GM19438 (cell line): Measurements from ENCODE around the gene PRPF6.

Source experiments
- ATAC-seq: cut with Tn5 transposase; IDR thresholded peaks from one replicate; pipeline ENCODE4 v1.9.1; 2021; ENCODE audit warnings: low read depth; ENCODE audit not compliant: unreplicated experiment

The PRPF6 gene

DNA sequence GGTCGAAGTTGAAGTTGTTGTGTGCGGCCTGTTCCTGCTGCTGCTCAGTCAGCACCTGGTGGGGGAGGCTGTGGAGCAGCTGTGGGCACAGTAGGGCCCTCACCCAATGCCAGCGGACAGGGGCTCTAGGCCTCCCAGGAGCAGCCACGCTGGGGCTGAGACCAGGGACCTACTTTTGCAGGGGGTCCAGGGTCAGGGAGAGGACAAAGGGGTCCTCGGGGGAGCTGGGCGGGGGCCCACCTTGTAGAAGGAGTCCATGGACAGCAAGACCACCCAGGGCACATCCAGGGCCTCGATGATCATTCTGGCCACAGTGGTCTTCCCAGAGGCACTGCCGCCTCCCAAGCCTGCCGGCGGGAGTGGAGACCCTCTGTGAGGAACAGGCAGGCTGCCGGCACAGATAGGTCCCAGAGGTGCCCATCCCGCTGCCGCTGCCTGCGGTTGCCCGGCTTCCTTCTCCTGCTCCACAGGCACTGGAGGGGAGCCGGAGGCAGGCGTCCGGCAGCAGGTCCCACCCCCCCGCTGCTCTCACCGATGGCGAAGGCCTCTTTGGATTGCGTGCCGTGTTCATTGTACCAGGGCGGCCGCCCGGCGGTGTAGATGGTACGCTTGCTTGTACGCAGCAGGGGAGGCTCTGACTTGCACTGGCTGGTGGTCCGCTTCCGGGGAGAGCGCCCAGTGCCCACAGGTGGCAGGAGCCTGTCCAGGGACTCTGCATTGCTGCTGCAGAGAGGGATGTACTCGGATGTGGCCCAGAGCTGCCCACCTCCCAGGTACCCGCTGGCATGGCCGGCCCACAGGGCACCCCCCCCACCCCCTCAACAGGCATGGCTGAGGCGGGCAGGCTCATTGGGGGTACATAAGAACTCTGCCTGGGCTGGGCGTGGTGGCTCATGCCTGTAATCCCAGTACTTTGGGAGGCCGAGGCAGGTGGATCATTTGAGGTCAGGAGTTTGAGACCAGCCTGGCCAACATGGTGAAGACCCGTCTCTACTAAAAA is 34.7 kb upstream of the PRPF6 start:
- ATAC-seq, result no peak

DNA sequence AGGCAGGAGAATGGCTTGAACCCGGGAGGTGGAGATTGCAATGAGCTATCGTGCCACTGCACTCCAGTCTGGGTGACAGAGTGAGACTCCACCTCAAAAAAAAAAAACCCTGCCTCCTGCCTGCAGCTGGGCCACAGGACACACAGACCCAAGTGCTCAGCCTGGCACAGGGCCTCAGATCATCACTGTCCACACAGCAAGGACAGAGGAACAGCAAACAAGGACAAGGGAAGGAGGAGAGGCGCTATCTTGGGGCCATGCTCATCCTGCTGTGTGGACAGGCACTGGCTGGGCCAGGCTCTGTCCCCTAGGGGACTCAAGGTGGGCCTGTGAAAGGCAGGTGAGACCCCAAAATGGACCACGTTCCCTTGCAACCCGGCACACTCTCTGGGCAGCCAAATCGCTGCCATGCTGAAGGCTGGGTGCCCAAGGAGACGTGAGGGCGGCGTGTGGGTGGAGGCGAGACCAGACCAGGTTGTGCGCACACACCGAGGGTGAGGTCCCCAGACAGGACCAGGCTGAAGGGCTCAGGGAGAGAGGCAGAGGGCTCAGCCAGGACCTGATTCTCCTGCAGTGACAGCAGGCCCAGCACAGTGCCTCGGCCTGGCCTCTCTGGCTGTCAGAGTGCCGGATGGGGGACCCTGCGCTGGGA is 33.8 kb upstream of the PRPF6 start:
- no peak for ATAC-seq

DNA sequence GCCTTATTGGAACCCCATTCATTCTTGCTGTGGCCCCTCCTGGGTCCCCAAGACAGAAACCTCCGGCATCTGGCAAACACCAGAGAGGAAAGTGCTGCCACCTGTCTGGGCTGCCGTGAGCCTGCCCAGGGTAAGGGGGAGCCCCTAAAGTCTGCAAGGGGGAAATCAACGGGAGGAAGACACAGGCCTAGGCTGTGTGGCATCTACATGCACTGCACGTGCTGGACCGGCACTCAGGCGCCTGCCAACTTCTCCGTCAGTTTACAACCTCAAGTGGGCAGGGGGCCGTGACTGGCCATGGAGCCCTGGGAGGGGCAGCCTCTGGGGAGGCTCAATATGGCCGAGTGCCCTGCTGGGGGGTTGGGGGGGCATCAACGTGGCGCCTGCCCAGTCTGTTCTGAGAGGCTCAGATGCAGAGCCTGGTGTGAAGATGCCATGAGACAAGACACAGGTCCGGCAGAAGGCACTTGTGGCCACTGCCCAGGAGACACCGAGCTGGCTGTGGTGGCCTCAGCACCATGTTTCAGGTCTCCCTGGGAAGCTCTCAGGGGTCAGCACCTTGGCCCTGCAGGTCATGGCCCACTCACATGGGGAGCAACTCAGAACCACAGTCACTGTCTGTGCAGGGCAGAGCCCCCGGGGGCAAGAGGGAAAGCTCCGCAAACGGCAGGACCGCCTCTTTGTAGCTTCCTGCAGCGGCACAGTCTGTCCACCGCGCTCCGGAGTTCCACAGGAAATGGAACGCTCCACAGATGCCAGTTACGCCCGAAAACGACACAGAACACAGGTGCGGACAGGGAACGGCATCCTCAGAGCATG is 33.1 kb upstream of the PRPF6 start:
- no peak for ATAC-seq

DNA sequence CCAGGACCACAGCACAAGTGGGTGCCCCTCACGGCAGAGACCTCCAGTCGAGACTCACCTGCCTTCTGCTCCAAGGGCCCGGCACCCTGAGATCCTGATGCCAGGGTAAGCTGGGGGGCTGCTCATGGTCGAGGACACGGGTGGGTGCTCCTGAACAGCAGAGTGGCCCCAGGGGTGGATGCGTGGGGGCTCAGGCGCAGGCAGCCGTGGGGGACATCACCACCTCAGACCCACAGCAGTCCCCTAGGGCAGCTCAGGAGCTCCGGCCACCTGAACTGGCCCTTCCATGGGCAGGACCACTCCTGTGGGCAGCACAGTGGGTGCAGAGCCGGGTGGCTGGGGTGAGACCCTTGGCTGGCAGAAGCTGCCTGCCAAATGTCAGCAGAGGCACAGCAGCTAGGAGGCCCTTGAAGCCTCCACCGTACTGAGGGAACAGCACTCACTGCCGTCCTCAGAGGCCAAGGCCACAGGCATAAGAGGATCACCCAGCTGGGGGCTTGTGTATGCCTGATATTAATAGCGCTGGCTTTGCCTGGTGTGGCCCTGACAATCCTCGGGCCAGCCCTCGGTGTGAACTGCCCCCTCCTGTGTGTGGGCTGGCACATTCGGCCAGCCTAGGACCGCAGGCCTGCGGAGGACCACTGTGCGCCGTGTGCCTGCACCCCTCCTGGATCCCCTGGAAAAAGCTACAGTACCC is 30.1 kb upstream of the PRPF6 start:
- no peak for ATAC-seq

DNA sequence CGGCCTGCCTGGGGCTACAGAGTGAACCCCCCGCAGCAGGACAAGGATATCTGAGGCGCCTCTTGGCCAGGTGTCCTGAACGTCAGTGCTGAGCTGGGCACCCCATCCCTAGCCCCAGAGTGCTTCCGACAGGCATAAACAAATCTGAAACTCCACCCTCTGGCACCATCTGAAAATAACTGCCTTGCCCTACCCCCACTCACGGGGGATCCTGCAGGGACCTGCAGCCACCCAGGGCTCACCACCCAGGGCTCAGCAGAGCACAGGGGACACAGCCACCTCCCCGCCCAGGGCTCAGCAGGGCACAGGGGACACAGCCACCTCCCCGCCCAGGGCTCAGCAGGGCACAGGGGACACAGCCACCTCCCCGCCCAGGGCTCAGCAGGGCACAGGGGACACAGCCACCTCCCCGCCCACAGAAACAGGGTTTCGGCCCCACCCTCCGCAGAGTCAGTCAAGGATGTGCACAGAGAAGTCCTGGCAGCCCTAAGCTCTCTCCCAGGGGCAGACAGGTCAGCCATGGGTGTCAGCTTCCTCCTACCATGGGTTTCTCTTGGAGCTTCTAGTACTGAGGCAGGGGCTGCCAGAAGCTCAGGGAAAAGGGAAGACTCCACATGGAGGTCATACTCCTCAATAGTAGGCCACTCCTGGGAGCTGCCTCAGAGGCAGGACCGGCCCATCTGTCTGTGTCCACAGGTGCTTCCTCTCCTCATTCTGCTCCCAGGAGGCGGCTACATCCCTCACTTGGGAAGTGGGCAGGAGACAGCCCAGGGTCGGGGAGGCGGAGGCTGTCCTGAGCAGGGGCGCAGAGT is 29.3 kb upstream of the PRPF6 start:
- no peak for ATAC-seq

DNA sequence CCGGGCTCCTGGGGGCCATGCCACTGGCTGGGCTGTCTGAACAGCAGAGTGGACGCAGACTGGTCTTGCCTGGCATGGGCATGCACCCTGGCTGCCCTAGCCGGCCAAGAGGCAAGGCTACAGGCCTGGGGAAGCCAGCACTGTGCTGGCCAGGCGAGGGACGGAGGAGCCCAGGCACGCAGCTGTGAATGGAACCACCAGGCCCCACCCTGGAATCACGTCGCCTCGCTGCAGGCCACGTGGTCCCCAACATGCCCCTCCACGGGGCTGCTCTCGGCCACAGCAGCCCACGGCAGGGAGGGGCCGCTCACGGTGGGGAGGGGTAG is 28.8 kb upstream of the PRPF6 start:
- ATAC-seq, result no peak

DNA sequence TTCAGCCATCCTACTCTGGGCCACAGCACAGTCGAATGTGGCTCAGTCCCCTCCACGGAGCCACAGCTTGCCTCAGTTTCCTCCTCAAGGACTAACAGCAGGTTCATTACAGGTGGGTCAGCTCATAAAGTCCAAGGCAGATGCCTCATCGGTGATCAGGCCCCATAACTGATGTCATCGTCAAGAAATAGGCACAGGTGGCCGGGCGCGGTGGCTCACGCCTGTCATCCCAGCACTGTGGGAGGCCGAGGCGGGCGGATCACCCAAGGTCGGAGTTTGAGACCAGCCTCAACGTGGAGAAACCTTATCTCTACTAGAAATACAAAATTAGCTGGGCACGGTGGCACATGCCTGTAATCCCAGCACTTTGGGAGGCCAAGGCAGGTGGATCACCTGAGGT is 28.2 kb upstream of the PRPF6 start:
- ATAC-seq, result no peak

DNA sequence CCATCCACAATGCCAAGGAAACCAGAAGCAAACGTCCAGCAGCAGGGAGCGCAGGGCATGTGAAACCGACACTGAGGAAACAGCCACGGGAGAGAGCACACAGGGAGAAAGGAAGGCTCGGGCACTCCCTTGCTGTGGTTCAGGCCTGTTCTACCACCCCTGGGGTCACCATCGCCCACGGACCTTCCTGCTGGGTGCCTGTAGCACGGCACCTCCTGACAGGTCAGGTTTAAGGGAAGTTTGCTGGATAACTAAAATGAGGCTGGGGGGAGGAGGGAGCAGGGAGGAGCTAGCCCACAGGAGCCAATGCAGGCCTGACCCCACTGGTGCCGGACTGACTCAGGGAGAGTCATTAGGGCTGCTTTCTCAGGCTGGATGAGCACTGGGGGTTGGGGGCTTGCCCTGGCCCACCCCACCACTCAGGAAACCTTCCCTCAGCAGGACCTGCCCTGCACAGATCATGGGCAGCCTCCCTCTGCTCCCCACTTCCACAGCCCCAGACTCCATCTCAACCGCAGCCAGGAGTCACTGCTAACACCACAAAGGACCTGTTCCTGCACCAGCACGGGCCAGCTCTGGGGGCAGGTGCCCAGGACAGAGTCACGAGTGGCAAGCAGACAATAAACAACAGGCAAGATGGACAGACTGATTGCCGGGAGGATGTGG is 27.0 kb upstream of the PRPF6 start:
- no peak for ATAC-seq

DNA sequence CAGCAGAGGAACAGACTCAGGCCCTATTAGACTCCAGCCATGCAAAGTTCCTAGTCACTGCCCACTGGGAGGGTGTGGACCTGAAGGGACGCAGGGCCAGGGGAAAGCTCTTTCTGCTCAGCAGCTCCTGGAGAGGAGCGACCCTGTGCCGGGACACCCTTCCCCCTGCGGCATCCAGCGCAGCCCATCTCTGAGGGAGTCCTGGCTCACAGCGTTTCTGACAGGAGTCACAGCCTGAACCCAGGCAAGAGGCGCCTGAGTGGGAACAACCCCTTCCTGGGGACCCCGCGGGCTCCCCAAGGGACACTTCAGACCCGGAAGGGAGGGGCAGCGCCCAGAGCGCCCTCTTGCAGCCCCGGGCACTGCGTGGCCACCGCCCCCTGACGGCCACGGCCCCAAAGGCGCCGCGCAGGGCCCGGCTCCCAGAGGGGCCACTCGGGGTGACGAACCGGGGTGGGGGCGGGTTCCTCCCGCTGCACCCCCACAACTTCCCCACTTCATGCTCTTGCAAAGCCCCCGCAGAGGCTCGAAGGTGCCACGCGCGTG is 25.6 kb upstream of the PRPF6 start:
- peak; percentile 19 for ATAC-seq

DNA sequence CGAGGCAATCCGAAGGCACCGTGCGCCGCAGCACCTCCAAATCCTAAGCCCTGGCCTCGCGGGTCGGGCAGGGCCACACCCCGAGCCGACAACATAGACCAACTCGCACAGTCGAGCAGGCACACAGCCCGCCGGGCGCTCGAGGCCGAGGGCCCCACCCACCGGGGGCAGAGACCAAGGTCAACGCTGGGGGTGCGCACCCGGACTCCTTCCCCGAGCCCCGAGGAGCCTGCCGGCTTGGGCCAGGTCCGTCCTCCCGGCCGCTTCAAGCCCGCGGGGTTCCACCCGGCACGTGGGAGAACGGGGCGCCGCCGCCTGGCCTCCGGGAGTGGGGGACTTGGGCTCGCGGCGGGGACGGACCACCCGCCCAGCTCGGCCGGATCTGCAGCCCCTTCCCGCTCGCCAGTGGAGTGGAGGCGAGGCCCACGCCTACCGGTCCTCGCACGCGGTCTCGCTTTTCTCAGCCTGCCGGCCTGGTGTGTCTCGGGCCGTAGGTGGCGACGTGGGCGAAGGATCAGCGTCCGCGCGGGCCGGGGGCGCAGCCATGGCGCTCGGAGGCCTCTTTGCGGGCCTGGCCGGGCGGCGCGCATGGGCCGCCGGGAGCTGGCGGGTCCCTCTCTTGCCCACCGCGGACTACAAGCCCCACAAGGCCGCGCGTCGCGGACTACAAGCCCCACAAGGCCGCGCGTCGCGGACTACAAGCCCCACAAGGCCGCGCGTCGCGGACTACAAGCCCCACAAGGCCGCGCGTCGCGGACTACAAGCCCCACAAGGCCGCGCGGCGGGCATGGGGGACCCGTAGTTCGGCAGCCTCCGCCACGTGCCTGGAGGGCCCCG is 24.9 kb upstream of the PRPF6 start, which contains the start of gene UCKL1:
UCKL1 (minus strand) TSS at position 590 of the 837 bp plus-strand sequence; CDS start at position 546, 44 bp downstream.
- ATAC-seq, result peak; percentile 57

DNA sequence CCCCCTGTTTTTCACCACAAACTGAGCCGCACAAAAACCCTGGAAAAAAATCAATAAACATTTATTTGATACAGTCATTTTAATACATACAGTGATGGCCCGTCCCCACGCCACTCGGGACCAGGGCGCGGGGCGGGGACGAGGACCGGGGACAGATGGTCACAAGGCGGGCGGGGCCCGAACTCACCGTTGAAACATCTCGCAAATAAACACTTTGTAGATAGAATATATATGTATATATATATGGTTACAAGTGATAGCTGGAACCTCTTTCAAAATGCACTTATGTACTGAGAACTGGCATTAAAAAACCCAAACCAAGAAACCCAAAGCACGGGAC is 24.3 kb upstream of the PRPF6 start:
- ATAC-seq, result peak; percentile 7

DNA sequence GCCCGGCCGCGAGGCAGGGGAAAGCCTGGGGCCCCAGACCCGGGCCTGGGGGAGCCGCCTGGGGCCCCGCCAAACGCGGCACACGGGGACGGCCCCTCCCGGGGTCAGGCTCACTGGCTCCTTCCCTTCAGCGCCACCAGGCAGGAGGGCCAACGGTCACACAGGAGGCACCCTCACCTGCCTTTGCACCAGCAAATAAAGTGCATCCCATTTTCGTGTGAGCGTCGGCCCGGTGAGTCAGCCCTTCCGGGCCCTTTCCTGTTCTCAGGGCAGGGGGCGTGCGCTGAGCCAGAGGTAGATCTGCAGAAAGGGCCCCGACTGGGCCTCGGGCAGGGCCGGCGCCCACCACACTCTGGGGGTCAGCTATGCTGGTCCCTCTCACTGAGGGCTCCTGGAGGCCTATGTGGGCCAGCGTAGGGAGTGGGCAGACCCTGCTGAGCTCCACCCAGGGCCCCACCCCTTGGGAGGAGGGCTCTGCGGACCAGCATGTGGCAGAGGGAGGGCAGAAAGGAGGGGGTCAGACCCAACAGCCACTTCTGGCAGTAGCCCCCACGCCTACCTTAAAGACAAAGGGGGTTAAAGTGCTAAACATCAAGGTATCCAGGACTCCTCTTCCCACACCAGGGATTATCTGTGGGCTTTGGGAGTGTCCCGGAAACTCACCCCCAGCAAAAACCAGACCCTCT is 23.8 kb upstream of the PRPF6 start:
- ATAC-seq, result peak; percentile 19

DNA sequence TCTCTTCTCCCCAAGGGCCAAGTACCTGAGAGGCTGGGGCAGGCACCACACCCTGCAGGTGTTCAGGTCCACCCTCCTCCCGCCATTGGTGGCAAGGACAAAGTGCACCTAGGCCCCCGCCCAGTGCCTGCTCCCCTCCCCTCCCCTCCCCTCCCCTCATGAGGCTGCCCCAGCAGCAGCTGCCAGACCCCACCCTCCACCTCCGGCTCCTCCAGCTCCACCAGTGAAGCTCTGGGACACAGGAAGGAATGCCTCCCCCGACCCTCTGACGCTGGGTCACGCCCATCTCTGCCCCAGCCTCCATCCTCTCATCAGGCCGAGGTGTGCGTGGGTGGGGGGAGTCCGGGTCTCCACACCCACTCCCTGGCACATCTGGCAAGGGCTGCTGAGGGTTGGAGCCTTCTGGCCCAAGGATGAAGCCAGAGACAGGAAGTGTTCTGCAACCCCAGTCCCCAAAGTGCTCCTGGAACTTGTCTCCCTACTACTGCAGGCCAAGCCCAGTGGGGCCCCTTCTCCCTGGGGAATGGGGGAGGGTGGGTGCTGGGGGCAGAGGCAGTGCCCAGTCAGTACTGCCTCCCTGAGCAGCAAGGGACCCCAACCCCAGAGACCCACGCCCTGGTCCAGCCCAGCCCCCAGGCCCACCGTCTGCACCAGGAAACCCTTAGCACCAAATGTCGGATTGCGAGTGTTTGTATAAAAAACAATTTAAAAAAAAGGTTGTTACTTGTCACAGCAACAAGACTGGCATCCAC is 23.1 kb upstream of the PRPF6 start:
- no peak for ATAC-seq

DNA sequence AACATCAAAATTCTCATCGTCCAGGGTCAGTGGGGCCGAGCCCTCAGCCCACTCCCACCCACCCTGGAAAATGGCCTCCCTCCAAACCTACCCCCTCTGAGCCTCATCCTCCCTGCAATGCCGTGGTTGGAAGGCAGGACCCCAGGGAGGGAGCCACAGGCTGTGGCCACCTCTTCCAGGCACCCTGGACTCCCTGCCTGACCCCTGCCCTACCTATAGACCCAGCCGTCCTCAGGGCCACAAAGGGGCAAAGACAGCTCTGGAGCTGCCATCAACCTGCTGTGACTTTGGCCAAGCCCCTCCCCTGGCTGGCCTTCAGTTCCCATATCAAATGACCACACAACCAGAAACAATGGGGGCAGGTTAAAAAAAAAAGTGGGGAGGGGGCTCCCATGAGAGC is 22.5 kb upstream of the PRPF6 start:
- ATAC-seq, result no peak

DNA sequence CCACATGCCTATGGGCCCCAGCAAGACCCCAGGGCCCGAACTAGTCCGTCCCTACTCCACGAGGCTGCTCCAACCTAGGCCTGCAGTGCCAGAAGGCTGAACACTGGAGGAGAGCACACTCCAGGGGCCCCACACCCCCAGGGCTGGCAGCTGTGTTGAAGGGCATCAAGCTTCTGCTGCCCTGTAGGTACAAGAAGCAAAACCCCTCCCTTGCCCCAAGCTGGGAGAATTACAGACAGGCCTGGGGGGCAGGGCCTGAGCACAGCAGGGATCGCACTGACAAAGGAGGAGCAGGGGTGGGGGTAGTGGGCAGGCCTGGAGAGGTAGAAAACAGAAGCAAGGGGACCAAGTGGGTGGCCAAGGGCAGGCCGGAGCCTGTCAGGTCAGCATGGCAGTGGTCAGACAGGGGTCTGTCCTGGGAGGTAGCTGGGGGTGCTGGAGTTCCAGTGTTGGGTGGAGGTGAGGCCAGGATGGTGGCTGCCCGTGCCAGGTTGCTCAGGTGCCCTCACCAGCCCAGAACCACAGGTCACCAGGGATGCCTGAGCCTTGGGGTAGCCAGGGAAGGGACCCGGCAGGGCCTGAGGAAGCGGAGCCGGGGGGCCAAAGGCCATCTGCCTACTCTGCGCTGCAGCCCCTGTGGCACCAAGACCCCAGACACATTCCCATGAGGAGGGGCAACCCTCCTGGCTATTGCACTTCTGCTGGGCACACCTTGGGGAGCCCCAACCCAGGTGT is 21.8 kb upstream of the PRPF6 start:
- ATAC-seq, result no peak

DNA sequence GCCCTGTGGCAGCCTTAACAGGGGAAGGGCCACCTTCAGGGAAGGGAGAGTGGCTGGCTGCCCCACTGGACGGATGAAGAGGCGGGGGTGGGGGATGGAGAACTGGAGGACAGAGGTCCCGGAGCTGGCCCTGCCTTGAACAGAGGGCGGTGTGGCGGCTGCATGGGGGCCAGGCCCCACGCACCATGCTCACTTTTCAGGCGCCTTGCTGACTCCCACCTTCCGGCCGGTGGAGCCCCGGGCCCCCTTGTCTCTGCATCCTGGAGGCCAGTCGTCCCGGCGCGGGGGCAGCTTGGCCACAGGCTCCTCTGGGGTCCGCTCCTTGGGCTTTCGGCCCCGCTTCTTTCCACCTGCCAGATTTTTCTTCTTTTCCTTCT is 21.2 kb upstream of the PRPF6 start:
- no peak for ATAC-seq
